Neural cell (in vitro differentiated cells): ENCODE measurements around the gene F13A1. TPM values are rescaled to one million over a fixed set of nuclear protein-coding genes. Genes with fewer than 3 reads are reported as not detected.

Source experiments
- H2AFZ ChIP-seq: fragments of 200-600, 300-800 bp; sonication (generic), shearing (Covaris generic); 2 replicates; pipeline ENCODE4 v1.6.0; 2014; ENCODE audit warnings: low read depth, mild to moderate bottlenecking, antibody characterized with exemption, low read length, moderate library complexity
- H3F3A ChIP-seq: fragments of 200-600 bp; shearing (Covaris generic); 2 replicates; pipeline ENCODE4 v1.6.1; 2016; ENCODE audit warnings: mild to moderate bottlenecking, moderate library complexity, mixed read lengths, antibody characterized with exemption, low read length; ENCODE audit not compliant: insufficient read depth, poor library complexity, severe bottlenecking
- H3K27ac ChIP-seq: fragments of 200-600, 300-800 bp; sonication (generic), shearing (Covaris generic); 2 replicates; pipeline ENCODE4 v1.5.1; 2014; ENCODE audit warnings: mild to moderate bottlenecking, low read length, moderate library complexity
- H3K27me3 ChIP-seq: fragments of 300-800, 200-600 bp; sonication (generic), shearing (Covaris generic); 2 replicates; pipeline ENCODE4 v1.6.0; 2014; ENCODE audit warnings: mild to moderate bottlenecking, low read depth, low read length, moderate library complexity; ENCODE audit not compliant: insufficient read depth
- H3K36me3 ChIP-seq: fragments of 300-800, 200-600 bp; sonication (generic), shearing (Covaris generic); 2 replicates; pipeline ENCODE4 v1.5.1; 2014; ENCODE audit warnings: mild to moderate bottlenecking, antibody characterized with exemption, low read length, moderate library complexity; ENCODE audit not compliant: insufficient read depth
- H3K4me2 ChIP-seq: fragments of 300-800, 200-600 bp; sonication (generic), shearing (Covaris generic); 2 replicates; pipeline ENCODE4 v1.6.0; 2014; ENCODE audit warnings: mild to moderate bottlenecking, low read length
- H3K4me3 ChIP-seq: fragments of 300-800, 200-600 bp; sonication (generic), shearing (Covaris generic); 2 replicates; pipeline ENCODE4 v1.5.1; 2014; ENCODE audit warnings: mild to moderate bottlenecking, low read length, moderate library complexity
- H3K79me2 ChIP-seq: fragments of 200-600 bp; shearing (Covaris generic); replicated peaks from 2 replicates; pipeline ENCODE4 v1.6.0; 2014; ENCODE audit warnings: mild to moderate bottlenecking, low read length, moderate library complexity; ENCODE audit not compliant: insufficient read depth
- H3K9ac ChIP-seq: fragments of 300-800, 200-600 bp; sonication (generic), shearing (Covaris generic); 2 replicates; pipeline ENCODE4 v1.6.1; 2016; ENCODE audit warnings: mild to moderate bottlenecking, low read length, mixed read lengths
- H3K9me2 ChIP-seq: fragments of 200-600 bp; shearing (Covaris generic); 2 replicates; pipeline ENCODE4 v1.6.1; 2016; ENCODE audit warnings: mild to moderate bottlenecking, low read length, mixed read lengths; ENCODE audit not compliant: insufficient read depth
- H3K9me3 ChIP-seq: fragments of 200-600, 300-800 bp; sonication (generic), shearing (Covaris generic); 2 replicates; pipeline ENCODE4 v1.6.1; 2016; ENCODE audit warnings: mild to moderate bottlenecking, mixed run types, low read length, moderate library complexity, mixed read lengths
- H4K20me1 ChIP-seq: fragments of 200-600 bp; shearing (Covaris generic); 2 replicates; pipeline ENCODE4 v1.6.1; 2016; ENCODE audit warnings: mild to moderate bottlenecking, mixed run types; ENCODE audit not compliant: insufficient read depth
- EP300 ChIP-seq: fragments of 450-650 bp; conservative IDR thresholded peaks from 2 replicates; pipeline ENCODE4 v1.6.1; 2014; ENCODE audit warnings: antibody characterized with exemption, mild to moderate bottlenecking, moderate library complexity; ENCODE audit not compliant: poor library complexity, severe bottlenecking
- EZH2 ChIP-seq: fragments of 200-600, 300-800 bp; shearing (Covaris generic), sonication (generic); IDR thresholded peaks from 2 replicates; pipeline ENCODE4 v1.6.1; 2014; ENCODE audit warnings: antibody characterized with exemption, low read length, borderline replicate concordance, mild to moderate bottlenecking; ENCODE audit not compliant: insufficient read depth, poor library complexity, severe bottlenecking
- MXI1 ChIP-seq: fragments of 450-650 bp; conservative IDR thresholded peaks from 2 replicates; pipeline ENCODE4 v1.6.1; 2014; ENCODE audit warnings: antibody characterized with exemption, mild to moderate bottlenecking; ENCODE audit not compliant: poor library complexity, severe bottlenecking
- POLR2AphosphoS5 ChIP-seq: IDR thresholded peaks from 2 replicates; pipeline ENCODE4 v1.6.1; 2012
- RAD21 ChIP-seq: fragments of 450-650 bp; conservative IDR thresholded peaks from 2 replicates; pipeline ENCODE4 v1.6.1; 2014; ENCODE audit warnings: antibody characterized with exemption, mild to moderate bottlenecking, moderate library complexity
- REST ChIP-seq: IDR thresholded peaks from 2 replicates; pipeline ENCODE4 v1.6.1; 2012; ENCODE audit warnings: borderline replicate concordance
- SMC3 ChIP-seq: fragments of 450-650 bp; conservative IDR thresholded peaks from 2 replicates; pipeline ENCODE4 v1.6.1; 2014; ENCODE audit warnings: antibody characterized with exemption, mild to moderate bottlenecking, moderate library complexity; ENCODE audit not compliant: poor library complexity
- TAF1 ChIP-seq: IDR thresholded peaks from 2 replicates; pipeline ENCODE4 v1.6.1; 2012; ENCODE audit warnings: low read depth
- polyA plus RNA-seq: library from polyadenylated mRNA; depleted of rRNA; stranded (reverse); fragments of >200 nt; gene quantifications from 2 replicates; pipeline ENCODE4 v1.2.3, GENCODE V29; 2014

Gene F13A1
- polyA plus RNA-seq, 1 donor from 2014 or later: not detected

- Histone ChIP-seq H3K4me3 (no peak overlapping the region), H3K27me3 (no peaks in the 10 kb centered on the region), H4K20me1 (no peaks in the 10 kb centered on the region), H3K36me3 (no peaks in the 10 kb centered on the region), H3K9me3 (no peaks in the 10 kb centered on the region), H2AFZ (no peak overlapping the region), H3K79me2 (no peaks in the 10 kb centered on the region), H3K9ac (no peak overlapping the region), H3K4me2 (no peak overlapping the region), H3K27ac (no peak overlapping the region), H3K9me2 (no peaks in the 10 kb centered on the region), H3F3A (no peaks in the 10 kb centered on the region)
- TF ChIP-seq EZH2: no peak
- TF ChIP-seq TAF1: no peak
- no peak for TF ChIP-seq REST
Measured at GRCh38 chr6:6260196-6260722, 60.2 kb downstream of the F13A1 start.

- H3K9me3 ChIP-seq: no peaks in the 10 kb centered on the region
- H3F3A ChIP-seq: no peaks in the 10 kb centered on the region
- no peak overlapping the region for H2AFZ ChIP-seq
- no peaks in the 10 kb centered on the region for H4K20me1 ChIP-seq
- H3K9me2 ChIP-seq: no peaks in the 10 kb centered on the region
- no peak overlapping the region for H3K4me2 ChIP-seq
- no peak overlapping the region for H3K9ac ChIP-seq
- H3K4me3 ChIP-seq: no peak overlapping the region
- H3K27me3 ChIP-seq: no peaks in the 10 kb centered on the region
- H3K36me3 ChIP-seq: no peaks in the 10 kb centered on the region
- no peak overlapping the region for H3K27ac ChIP-seq
- TF ChIP-seq EP300 (no peak), REST (no peak), MXI1 (no peak), TAF1 (no peak), EZH2 (no peak), SMC3 (no peak), POLR2AphosphoS5 (no peak), RAD21 (no peak)
- no peaks in the 10 kb centered on the region for H3K79me2 ChIP-seq
Measured at GRCh38 chr6:6256886-6257285, 63.6 kb downstream of the F13A1 start.
